ENCODE measurements around the gene GNB1.

GRCh38 chr1:1926886-1927660, 36.2 kb upstream of the GNB1 start:
- TF ChIP-seq CTCF (IDR thresholded peaks at IDR 0.05; ENCODE audit: insufficient read depth, low read length, poor library complexity, severe bottlenecking) (no peak), EZH2phosphoT487 (conservative IDR thresholded peaks at IDR 0.05; ENCODE audit: low read length) (no peak)

All from SU-DHL-6 (cell line).